ENCODE measurements around the gene TFAP2B. TPM values are rescaled to one million over a fixed set of nuclear protein-coding genes. Genes with fewer than 3 reads are reported as not detected.
A peak's percentile ranks its signal among the peaks of the same experiment; 100 is the strongest.

The TFAP2B gene
- total and polyA plus RNA-seq, 2 donors from 2014 or later = 11.6 to 25.3 TPM

DNA sequence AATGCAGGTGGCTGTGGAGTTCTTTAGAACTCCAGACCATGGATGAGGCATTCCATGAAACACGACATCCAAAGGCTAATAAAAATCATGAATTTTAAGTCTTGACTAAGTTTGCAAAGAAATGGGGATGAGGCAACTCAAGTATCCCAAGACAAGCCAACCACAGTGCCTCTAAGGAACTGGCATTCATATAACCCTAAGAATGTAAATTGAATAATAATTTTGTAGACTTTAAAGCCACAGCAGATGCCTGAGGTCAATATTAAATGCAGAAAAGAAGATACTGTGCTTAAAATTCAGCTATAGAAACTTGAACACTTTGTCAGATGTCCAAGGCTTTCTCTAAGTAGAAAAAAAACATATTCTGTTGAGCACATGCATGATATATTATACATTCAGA, 54.5 kb downstream of the TFAP2B start:
- H3K36me3 ChIP-seq (ENCODE audit: control insufficient read depth in 2 of 3, insufficient read depth in 3 of 3, low read length in 3 of 3) = no peaks in the 10 kb centered on the region
- TF ChIP-seq, protein P1, sequence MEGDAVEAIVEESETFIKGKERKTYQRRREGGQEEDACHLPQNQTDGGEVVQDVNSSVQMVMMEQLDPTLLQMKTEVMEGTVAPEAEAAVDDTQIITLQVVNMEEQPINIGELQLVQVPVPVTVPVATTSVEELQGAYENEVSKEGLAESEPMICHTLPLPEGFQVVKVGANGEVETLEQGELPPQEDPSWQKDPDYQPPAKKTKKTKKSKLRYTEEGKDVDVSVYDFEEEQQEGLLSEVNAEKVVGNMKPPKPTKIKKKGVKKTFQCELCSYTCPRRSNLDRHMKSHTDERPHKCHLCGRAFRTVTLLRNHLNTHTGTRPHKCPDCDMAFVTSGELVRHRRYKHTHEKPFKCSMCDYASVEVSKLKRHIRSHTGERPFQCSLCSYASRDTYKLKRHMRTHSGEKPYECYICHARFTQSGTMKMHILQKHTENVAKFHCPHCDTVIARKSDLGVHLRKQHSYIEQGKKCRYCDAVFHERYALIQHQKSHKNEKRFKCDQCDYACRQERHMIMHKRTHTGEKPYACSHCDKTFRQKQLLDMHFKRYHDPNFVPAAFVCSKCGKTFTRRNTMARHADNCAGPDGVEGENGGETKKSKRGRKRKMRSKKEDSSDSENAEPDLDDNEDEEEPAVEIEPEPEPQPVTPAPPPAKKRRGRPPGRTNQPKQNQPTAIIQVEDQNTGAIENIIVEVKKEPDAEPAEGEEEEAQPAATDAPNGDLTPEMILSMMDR (IDR thresholded peaks at IDR 0.05; ENCODE audit: borderline replicate concordance, extremely low read depth, insufficient read depth) = no peak
- H3K9me3 ChIP-seq (ENCODE audit: control insufficient read depth in 2 of 3, insufficient read depth in 1 of 3, low read length in 3 of 3) = no peaks in the 10 kb centered on the region
- FAIRE-seq (no peak), DNase-seq (no peak)
- no peak overlapping the region for H3K9ac ChIP-seq (ENCODE audit: low read length in 3 of 3)
- H3K4me1 ChIP-seq (ENCODE audit: control insufficient read depth in 2 of 3, insufficient read depth in 2 of 3, low read depth in 1 of 3, low read length in 3 of 3) = no peaks in the 10 kb centered on the region
- H3K27ac ChIP-seq (ENCODE audit: low read depth in 2 of 2, low read length in 2 of 2) = no peak overlapping the region
- no peak overlapping the region for H3K4me3 ChIP-seq (ENCODE audit: low read length in 3 of 3)
- no peaks in the 10 kb centered on the region for H3K27me3 ChIP-seq (ENCODE audit: control insufficient read depth, insufficient read depth, low read length)
- intact Hi-C loops (cut with DNase I) = no loop called here

DNA sequence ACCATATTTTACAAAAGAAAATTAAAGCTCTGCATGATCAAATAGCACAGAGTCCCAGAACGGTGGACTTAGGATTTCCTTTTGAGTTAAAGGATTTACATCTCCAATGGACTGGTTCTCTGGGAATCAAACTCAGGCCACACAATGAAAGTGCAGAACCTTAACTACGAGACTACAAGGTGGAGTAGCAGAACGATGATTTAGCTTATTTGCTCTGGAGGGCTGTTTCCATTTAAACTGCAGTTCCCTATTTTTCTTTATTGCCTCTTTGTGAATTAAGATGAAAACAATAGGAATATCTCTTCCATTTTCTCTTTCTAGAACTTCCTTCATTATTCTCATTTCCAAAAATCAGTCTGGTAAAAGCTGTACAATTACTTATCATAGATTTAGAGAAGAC, 65.7 kb downstream of the TFAP2B start:
- intact Hi-C loops (cut with DNase I) = no loop called here
- FAIRE-seq = no peak
- H3K36me3 ChIP-seq (ENCODE audit: control insufficient read depth in 2 of 3, insufficient read depth in 3 of 3, low read length in 3 of 3) = no peaks in the 10 kb centered on the region

DNA sequence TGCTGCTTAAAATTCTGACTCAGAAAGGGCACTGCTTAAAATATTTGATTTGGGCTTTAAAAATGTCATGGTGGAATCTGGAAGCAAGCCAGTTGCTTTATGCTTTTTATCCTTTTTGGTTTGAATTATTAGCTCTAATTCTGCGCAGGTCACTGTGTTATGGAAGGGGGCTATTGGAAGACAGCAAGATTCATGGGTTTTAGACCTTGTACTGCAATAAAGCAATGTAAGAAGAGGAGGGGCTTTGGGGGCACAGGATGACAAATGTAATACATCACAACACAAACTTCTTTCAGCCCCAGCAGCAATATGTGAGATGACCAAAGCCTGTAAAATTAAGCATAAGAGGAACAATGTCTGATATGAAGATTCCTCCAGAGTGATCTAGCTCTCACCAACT, 68.4 kb downstream of the TFAP2B start:
- intact Hi-C loops (cut with DNase I) = no loop called here
- DNase-seq = peak in 2 of 5 donors; percentile 29 to 52

More for the DNA sequence above, 65.7 kb downstream of the TFAP2B start:
- Histone ChIP-seq H3K4me1 (ENCODE audit: control insufficient read depth in 2 of 3, insufficient read depth in 2 of 3, low read depth in 1 of 3, low read length in 3 of 3) (no peaks in the 10 kb centered on the region), H3K27me3 (ENCODE audit: control insufficient read depth, insufficient read depth, low read length) (no peaks in the 10 kb centered on the region), H3K27ac (ENCODE audit: low read depth in 2 of 2, low read length in 2 of 2) (no peak overlapping the region), H3K4me3 (ENCODE audit: low read length in 3 of 3) (no peak overlapping the region), H3K9ac (ENCODE audit: low read length in 3 of 3) (no peak overlapping the region), H3K9me3 (ENCODE audit: control insufficient read depth in 2 of 3, insufficient read depth in 1 of 3, low read length in 3 of 3) (no peaks in the 10 kb centered on the region)
- TF ChIP-seq, protein P1 (IDR thresholded peaks at IDR 0.05; ENCODE audit: borderline replicate concordance, extremely low read depth, insufficient read depth) = no peak
- no peak for DNase-seq

More for the DNA sequence above, 68.4 kb downstream of the TFAP2B start:
- no peak overlapping the region for H3K4me3 ChIP-seq (ENCODE audit: low read length in 3 of 3)
- FAIRE-seq = no peak
- no peaks in the 10 kb centered on the region for H3K27me3 ChIP-seq (ENCODE audit: control insufficient read depth, insufficient read depth, low read length)
- TF ChIP-seq, protein P1 (IDR thresholded peaks at IDR 0.05; ENCODE audit: borderline replicate concordance, extremely low read depth, insufficient read depth) = no peak
- H3K9ac ChIP-seq (ENCODE audit: low read length in 3 of 3) = no peak overlapping the region
- H3K27ac ChIP-seq (ENCODE audit: low read depth in 2 of 2, low read length in 2 of 2) = no peak overlapping the region
- H3K4me1 ChIP-seq (ENCODE audit: control insufficient read depth in 2 of 3, insufficient read depth in 2 of 3, low read depth in 1 of 3, low read length in 3 of 3) = no peaks in the 10 kb centered on the region
- no peaks in the 10 kb centered on the region for H3K36me3 ChIP-seq (ENCODE audit: control insufficient read depth in 2 of 3, insufficient read depth in 3 of 3, low read length in 3 of 3)
- H3K9me3 ChIP-seq (ENCODE audit: control insufficient read depth in 2 of 3, insufficient read depth in 1 of 3, low read length in 3 of 3) = no peaks in the 10 kb centered on the region
